NCI-H2081 treated with DMSO at 0.1 percent for 48 hours (cell line): Measurements from ENCODE around the gene ESR2.
"Not testable (repeated sequence)": the region's sequence is repeated elsewhere in the genome, so short reads cannot be mapped to it uniquely, and the experiment has no call there.

ENCODE experiments used
- DNase-seq: peaks from one replicate; lab custom pipeline; 2025; lab: John Stamatoyannopoulos, UW

Gene ESR2

GRCh38 chr14:64126548-64126947 lies 167.6 kb downstream of the ESR2 start:
- no peak for DNase-seq

DNA sequence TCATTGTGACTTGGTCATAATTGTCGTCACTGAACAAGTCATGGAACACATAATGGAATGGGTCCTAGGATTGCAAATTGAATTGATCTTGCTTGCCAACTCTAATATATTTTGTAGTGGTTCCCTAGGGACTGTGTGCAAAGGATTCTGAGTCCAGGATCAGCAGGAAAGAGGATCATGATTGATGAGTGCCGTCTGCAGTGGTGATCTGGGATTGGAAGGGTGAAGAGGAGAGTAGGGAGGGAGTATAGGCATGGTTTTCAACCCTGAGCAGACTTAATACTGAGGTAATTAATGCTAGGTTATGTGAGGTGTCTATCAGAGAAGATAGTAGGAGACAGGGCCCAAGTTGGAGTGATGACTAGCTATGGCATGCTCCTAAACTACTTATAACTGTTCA lies 168.9 kb downstream of the ESR2 start:
- no peak for DNase-seq

DNA sequence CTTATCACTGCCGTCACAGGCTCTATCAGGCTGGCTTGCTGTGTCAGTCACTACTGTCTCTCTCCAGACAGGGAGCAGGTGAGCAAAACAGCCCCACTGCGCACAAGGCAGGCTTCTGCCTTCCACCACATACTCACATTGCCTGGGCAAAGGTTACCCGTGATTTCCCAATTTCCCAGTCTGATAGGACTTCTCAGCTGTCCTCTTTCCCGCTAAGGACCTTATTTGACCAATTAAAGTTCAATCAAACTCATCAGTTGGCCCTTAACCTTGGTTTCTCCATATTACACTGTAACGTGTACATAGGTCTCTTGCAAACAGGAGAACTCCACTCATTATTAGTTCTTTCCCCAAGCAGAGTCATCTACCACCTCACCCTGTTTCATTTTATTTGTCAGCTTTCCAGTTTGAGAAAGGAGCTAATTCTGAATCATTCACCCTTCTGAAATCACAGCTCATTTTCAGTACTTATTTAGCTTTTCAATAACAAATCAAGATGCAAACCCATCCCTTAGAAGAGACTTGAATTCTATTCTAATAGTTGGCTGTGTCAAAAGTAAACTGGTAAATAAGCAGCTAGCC lies 170.8 kb downstream of the ESR2 start:
- DNase-seq: no peak

DNA sequence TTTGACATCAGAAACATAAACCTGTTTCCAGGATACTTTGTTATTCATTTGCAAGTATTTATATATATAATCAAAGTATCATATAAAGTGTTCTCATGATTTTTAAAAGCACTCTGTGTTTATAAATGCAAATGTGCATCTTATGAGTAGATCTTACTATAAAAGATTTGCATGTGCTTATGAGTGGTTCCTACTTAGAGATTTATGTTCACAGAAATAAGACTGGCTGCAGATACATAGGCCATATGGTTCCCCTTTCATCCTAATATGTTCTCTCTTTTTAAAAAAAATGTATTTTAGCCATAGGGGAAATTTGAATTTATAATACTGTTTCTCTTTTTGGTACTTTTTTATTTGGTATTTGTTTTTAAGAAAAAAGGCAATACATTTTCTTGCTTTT lies 174.2 kb downstream of the ESR2 start:
- DNase-seq: no peak

GRCh38 chr14:64119500-64119899 lies 174.7 kb downstream of the ESR2 start:
- DNase-seq: no peak

- DNase-seq: no peak
Observed at GRCh38 chr14:64118892-64119291, 175.3 kb downstream of the ESR2 start.

DNA sequence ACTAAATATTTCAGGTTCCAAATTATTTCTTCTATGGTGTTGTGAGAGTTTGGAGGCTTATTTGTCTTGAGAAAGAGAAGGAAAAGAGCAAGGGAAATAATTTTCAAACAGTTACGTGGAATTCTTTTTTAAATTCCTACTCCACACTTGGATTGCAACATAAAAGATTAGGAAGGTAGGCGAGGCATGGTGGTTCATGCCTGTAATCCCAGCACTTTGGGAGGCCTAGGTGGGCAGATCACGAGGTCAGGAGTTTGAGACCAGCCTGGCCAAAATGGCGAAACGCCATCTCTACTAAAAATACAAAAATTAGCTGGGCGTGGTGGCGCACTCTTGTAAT lies 175.8 kb downstream of the ESR2 start:
- DNase-seq: not testable (repeated sequence)

DNA sequence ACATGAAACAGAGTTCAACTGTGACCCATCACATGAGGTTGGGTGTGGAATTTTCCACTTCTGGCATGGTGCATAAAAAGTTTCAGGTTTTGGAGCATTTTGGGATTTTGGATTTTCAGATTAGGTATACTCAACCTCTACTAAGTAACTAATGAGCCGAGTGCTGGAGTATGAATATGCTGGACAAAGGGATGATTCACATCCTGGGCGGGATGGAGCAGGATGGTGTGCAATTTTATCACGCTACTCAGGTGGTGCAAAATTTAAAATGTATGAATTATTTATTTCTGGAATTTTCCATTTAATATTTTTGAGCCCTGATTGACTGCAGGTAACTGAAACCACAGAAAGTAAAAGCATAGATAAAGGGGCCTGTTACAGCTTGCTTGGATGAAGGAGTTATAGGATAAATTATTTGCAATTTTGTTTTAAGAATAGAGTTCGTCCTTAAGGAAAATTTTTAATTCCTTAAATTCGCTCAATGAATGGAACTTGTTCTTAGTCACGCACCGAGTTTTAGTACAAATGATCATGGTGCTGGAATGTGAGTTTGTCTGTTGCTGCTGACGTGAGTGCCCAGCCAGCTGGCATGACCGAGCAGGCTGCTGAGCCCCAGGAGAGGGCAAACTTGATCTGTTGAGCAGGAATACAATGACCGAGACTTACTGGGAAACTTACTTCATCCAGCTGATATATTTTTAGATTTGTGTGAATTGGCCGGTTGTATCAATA lies 176.3 kb downstream of the ESR2 start:
- no peak for DNase-seq

GRCh38 chr14:64115401-64115800 lies 178.8 kb downstream of the ESR2 start:
- no peak for DNase-seq

- DNase-seq: no peak
Observed at GRCh38 chr14:64114796-64115195, 179.4 kb downstream of the ESR2 start.

DNA sequence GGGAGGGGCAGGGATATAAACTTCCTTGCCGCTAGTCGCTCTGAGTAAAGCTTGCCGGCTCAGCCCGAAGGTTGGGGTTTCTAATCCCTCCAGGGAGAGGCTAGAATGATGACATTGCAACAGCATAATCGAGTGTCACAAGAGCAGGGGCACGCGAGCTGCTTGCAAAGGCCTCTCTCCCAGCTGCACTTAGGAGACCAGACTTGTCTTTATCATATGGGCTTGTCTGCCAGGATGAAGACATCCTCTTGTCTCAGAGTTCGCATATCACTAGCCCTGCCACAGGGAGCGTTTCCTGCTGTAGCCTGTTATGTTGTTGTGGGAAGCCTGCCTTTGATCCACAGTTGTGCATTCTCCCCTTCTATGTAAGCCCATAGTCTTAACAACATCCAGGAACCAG lies 180.0 kb downstream of the ESR2 start:
- DNase-seq: no peak

DNA sequence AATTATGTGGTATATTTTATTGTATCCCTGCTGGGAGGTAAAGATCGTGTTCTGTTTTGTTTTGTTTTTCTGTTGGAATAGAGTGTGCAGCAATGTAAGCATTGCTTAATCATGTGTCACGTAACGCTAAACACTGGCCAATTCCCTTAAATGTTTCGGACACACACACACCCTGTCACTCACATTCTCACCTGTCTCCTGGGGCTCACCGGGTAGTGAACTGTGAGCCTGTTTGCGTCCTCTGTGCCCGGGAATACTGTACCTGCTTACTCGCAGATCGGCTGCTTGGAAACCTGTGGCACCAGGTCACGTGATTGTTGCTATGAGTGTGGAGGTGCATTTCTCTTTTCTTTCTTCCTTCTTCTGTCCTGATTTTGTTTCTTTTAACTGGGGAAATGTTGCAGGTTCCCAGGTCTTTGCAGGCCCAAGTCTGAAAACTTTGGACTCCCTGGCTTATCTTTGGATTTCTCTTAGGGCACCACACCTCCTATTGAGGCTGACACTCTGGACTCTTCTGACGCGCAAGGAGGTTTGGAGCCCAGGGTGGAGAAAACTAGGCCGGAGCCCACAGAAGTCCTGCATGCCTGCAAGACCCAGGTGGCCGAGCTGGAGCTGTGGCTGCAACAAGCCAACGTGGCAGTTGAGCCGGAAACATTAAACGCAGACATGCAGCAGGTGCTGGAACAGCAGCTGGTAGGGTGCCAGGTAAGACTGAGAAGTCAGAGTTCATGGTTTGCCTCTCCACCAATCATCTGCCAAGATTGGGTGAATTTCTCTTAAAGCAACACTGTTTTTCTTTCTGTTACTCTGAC lies 181.1 kb downstream of the ESR2 start:
- DNase-seq: peak; percentile 75

DNA sequence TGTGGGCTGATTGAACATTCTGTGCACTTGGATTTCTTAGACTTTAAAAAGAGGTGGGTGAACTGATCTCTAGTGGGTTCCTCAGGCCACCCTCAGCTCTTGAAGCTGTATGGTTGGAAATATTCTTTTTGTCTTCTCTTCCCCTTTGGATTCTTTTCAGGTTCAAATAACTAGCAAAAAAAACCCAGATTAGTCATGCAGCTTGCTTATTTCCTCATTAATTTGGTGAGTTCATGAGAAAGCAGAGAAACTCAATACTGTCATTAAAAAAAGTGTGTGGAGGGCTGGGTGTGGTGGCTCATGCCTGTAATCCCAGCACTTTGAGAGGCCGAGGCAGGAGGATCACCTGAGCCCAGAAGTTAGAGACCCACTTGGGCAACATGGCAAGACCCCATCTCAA lies 183.4 kb downstream of the ESR2 start:
- no peak for DNase-seq

DNA sequence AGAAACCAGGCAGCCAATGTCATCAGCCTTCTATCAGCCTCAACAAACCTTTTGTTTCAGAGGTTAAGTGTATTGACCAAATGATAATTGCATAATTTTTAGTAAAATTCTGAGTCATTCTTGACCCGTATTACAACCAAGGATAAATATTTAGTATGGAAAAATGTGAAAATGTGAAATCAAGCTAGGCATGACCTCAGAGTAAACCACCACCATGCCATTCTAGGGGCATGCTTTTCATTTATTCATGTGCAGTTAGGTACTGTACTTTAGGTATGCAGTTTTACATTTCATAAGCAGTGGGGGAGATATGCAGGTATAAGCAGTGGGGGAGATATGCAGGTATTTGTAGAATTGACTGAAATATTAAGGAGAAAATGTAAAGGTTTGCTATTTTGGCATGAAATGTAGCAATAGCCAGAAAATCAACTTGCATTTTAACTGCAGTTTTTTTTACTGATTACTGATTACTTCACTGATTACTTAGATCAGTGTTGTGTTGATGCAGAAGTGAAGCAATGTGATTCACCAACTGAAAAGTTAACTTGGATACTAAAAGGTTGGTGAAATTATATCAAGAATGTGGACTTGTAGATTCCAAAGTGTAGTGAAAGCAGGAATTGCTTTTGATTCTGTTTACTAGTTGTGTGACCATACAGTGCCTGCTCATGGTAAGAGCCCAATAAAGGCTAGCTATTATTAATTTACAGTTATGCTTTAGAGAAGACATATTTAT lies 184.2 kb downstream of the ESR2 start:
- no peak for DNase-seq

DNA sequence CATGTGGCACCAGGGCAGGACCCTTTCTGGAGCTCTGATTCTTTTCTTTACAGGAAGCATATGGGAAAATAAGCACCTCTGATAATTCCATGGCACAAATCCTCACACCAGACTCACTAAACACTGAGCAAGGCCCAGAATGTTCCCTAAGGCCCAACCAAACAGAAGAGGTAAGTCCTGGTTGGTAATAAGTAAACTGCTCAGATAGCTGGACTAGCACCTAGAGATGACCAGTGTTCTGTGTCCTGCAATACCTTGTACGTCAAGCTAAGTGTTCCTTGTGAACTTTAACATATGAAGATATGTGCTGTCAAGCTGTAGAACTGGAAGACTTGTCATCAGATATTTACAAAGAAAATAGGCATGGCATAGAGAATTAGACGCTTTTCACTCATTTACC lies 186.7 kb downstream of the ESR2 start:
- no peak for DNase-seq

GRCh38 chr14:64098120-64098519 lies 196.1 kb downstream of the ESR2 start:
- DNase-seq: no peak

DNA sequence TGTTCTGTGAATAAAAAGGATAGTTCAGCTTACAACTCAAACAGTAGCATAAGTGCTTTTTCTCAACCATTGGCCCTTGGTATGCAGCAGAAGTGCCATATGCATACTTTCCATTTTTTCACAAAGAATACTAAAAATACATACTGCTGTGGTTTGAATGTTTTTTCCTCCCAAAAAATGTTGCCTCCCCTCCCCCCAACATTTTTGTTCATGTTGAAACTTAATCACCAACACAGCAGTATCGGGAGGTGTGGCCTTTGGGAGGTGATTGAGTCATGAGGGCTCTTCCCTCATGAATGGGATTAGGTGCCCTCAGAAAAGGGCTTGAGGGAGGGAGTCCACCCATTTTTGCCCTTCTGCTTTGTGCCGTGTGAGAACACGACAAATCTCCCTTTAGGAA lies 198.6 kb downstream of the ESR2 start:
- no peak for DNase-seq

- no peak for DNase-seq
Observed at GRCh38 chr14:64092940-64093339, 201.2 kb downstream of the ESR2 start.

GRCh38 chr14:64092338-64092737 lies 201.8 kb downstream of the ESR2 start:
- DNase-seq: no peak

DNA sequence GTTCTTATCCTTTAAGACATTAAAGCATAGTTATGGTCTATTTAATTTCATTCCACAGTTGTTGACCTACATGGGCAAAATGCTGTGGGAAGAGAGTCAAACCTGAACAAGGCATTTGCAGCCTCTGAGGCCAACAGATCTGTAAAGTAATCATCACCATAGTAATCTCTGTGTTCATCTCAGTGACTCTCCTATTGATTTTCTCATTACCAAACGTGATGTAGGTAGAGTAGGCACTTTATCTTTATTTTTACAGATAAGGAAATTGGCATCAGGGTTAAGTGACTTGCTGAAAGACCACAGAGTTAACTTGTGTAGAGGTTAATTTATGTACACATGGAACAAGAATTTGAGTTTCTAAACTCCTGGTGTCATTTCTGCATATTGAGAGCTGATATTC lies 203.0 kb downstream of the ESR2 start:
- DNase-seq: no peak

- no peak for DNase-seq
Observed at GRCh38 chr14:64089920-64090319, 204.3 kb downstream of the ESR2 start.

GRCh38 chr14:64088647-64088964 lies 205.6 kb downstream of the ESR2 start:
- no peak for DNase-seq

DNA sequence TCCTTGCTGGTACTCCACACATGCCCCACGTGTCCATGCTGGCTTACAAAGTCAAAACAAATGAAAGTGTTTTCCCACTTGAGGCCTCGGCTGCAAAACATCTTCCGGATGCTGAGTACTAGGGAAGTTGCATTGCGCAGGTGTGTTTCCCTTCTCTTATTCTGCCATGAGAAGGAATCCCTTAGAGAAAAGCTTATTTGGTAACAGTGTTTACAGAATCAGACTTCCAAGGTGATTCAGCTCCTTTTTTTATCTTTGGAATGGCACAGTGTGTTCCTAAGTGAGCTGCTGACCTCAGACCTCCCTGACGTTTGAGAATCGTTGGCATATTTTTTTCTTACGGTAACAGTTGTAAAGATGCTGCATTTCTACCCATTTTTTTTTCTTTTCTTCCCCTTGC lies 211.3 kb downstream of the ESR2 start:
- DNase-seq: no peak
